NCI-H1436 (cell line): Measurements from ENCODE around the gene ACSF2.

ENCODE experiments used
- DNase-seq: peaks from one replicate; lab custom pipeline; 2025; lab: John Stamatoyannopoulos, UW

The ACSF2 gene

GRCh38 chr17:50478391-50479381 lies 52.7 kb downstream of the ACSF2 start, which contains the start of gene RSAD1:
Gene RSAD1, plus strand, starts transcription at chr17:50478860. Its CDS starts 25 bp downstream, at chr17:50478885.
- peak; percentile 89 for DNase-seq

GRCh38 chr17:50479522-50480141 lies 53.6 kb downstream of the ACSF2 start:
- DNase-seq, result peak; percentile 77

- DNase-seq, result no peak
Measured at GRCh38 chr17:50480142-50480764, 54.2 kb downstream of the ACSF2 start.

- no peak for DNase-seq
Measured at GRCh38 chr17:50480854-50481490, 55.0 kb downstream of the ACSF2 start.

GRCh38 chr17:50481648-50482047 lies 55.6 kb downstream of the ACSF2 start:
- DNase-seq, result no peak

- DNase-seq, result no peak
Measured at GRCh38 chr17:50482110-50482509, 56.1 kb downstream of the ACSF2 start.

GRCh38 chr17:50482516-50482915 lies 56.5 kb downstream of the ACSF2 start:
- DNase-seq, result peak; percentile 52

GRCh38 chr17:50483266-50483665 lies 57.2 kb downstream of the ACSF2 start:
- DNase-seq, result no peak

- no peak for DNase-seq
Measured at GRCh38 chr17:50484386-50485155, 58.6 kb downstream of the ACSF2 start.

- no peak for DNase-seq
Measured at GRCh38 chr17:50487213-50488096, 61.4 kb downstream of the ACSF2 start.

- no peak for DNase-seq
Measured at GRCh38 chr17:50488880-50489279, 62.9 kb downstream of the ACSF2 start.

- no peak for DNase-seq
Measured at GRCh38 chr17:50491505-50491904, 65.5 kb downstream of the ACSF2 start.

GRCh38 chr17:50492214-50492613 lies 66.2 kb downstream of the ACSF2 start:
- DNase-seq, result no peak

- DNase-seq, result no peak
Measured at GRCh38 chr17:50493744-50494143, 67.7 kb downstream of the ACSF2 start.

- no peak for DNase-seq
Measured at GRCh38 chr17:50495217-50495823, 69.3 kb downstream of the ACSF2 start.

GRCh38 chr17:50495918-50496317 lies 69.9 kb downstream of the ACSF2 start:
- DNase-seq, result no peak

GRCh38 chr17:50498021-50498874 lies 72.2 kb downstream of the ACSF2 start:
- DNase-seq, result no peak

GRCh38 chr17:50499270-50499669 lies 73.3 kb downstream of the ACSF2 start:
- DNase-seq, result no peak

- no peak for DNase-seq
Measured at GRCh38 chr17:50499721-50500120, 73.7 kb downstream of the ACSF2 start.
